C4-2B (cell line): Measurements from ENCODE around the gene AGTRAP.

Experiments
- ZFX ChIP-seq: fragments of 450-650 bp; IDR thresholded peaks from 2 replicates; pipeline ENCODE4 v1.6.1; 2017
- TF ChIP-seq, protein P1 (sequence below): fragments of 450-650 bp; conservative IDR thresholded peaks from 2 replicates; pipeline ENCODE4 v1.5.1; 2017; ENCODE audit warnings: mild to moderate bottlenecking

DNA sequence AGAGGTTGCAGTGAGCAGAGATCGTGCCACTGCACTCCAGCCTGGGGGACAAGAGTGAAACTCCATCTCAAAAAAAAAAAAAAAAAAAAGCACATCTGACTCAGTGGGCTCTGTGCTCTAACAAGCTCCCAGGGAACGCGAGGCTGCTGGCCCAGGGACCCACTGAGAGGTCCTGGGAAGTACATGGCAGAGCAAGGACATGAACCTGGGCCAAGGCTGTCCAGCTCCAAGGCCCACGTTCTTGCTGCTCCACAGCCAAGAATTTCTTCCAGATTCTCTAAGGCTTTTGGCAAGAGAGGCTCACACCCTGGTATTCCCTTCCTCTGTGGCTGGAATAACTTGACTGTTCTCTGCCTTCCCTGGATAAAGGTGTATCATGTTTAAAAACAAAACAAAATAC, 15.4 kb upstream of the AGTRAP start:
- TF ChIP-seq, protein P1, sequence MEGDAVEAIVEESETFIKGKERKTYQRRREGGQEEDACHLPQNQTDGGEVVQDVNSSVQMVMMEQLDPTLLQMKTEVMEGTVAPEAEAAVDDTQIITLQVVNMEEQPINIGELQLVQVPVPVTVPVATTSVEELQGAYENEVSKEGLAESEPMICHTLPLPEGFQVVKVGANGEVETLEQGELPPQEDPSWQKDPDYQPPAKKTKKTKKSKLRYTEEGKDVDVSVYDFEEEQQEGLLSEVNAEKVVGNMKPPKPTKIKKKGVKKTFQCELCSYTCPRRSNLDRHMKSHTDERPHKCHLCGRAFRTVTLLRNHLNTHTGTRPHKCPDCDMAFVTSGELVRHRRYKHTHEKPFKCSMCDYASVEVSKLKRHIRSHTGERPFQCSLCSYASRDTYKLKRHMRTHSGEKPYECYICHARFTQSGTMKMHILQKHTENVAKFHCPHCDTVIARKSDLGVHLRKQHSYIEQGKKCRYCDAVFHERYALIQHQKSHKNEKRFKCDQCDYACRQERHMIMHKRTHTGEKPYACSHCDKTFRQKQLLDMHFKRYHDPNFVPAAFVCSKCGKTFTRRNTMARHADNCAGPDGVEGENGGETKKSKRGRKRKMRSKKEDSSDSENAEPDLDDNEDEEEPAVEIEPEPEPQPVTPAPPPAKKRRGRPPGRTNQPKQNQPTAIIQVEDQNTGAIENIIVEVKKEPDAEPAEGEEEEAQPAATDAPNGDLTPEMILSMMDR = no peak
- TF ChIP-seq ZFX = no peak
